ENCODE measurements around the gene CDC14A.

- TF ChIP-seq FOXM1 (IDR thresholded peaks at IDR 0.05; ENCODE audit: borderline replicate concordance) = no peak
- TF ChIP-seq LEF1 (IDR thresholded peaks at IDR 0.05; ENCODE audit: borderline replicate concordance) = no peak
- TF ChIP-seq ZNF384 (IDR thresholded peaks at IDR 0.05) = no peak
- no peak for TF ChIP-seq ARNT (IDR thresholded peaks at IDR 0.05)
- no peak for TF ChIP-seq SP1 (IDR thresholded peaks at IDR 0.05)
- no peak for TF ChIP-seq HDGF (IDR thresholded peaks at IDR 0.05; ENCODE audit: borderline replicate concordance)
- no peak for TF ChIP-seq BHLHE40 (IDR thresholded peaks at IDR 0.05; ENCODE audit: borderline replicate concordance)
- TF ChIP-seq NFRKB (IDR thresholded peaks at IDR 0.05) = no peak
- no peak for TF ChIP-seq FOXA1 (IDR thresholded peaks at IDR 0.05)
- TF ChIP-seq, protein P1, sequence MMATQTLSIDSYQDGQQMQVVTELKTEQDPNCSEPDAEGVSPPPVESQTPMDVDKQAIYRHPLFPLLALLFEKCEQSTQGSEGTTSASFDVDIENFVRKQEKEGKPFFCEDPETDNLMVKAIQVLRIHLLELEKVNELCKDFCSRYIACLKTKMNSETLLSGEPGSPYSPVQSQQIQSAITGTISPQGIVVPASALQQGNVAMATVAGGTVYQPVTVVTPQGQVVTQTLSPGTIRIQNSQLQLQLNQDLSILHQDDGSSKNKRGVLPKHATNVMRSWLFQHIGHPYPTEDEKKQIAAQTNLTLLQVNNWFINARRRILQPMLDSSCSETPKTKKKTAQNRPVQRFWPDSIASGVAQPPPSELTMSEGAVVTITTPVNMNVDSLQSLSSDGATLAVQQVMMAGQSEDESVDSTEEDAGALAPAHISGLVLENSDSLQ (IDR thresholded peaks at IDR 0.05) = no peak
- TF ChIP-seq FOXK2 (IDR thresholded peaks at IDR 0.05) = no peak
- TF ChIP-seq SUZ12 (IDR thresholded peaks at IDR 0.05) = no peak
- TF ChIP-seq ELF4 (IDR thresholded peaks at IDR 0.05) = no peak
Measured at GRCh38 chr1:100422065-100422464, 69.8 kb downstream of the CDC14A start.

Data from HEK293T (cell line).